ENCODE measurements around the gene DHRSX.

Gene DHRSX

DNA sequence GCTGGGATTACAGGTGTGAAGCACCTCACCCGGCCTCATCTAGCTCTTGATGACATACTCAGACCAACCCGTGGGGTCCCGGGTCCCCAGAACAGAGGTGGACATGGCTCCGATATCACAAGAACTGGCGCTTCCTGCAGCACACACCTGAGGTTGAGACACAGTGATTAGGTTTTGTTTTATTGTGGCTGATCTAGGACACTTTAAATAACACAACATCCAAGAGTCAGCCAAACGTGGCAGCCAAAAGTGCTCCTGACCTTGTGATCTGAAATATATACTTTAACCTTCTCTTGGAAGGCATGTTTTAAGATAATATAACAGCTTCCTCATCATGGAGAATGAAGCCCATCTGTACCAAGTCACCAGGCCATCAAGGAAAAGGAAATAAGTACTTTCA lies 198.9 kb downstream of the DHRSX start:
- no peak overlapping the region for H3K4me2 ChIP-seq
- H3K27me3 ChIP-seq (ENCODE audit: insufficient read depth, low read depth) = no peaks in the 10 kb centered on the region
- no peak for TF ChIP-seq CTCF (conservative IDR thresholded peaks at IDR 0.05; ENCODE audit: low read depth, low read length)
- no peak overlapping the region for H3K4me3 ChIP-seq (IDR thresholded peaks at IDR 0.05; ENCODE audit: insufficient read depth, low read depth, low read length)
- H3K79me2 ChIP-seq (ENCODE audit: insufficient read depth, low read depth) = no peaks in the 10 kb centered on the region
- H3K4me1 ChIP-seq (ENCODE audit: low read depth, poor library complexity, severe bottlenecking) = no peaks in the 10 kb centered on the region
- no peaks in the 10 kb centered on the region for H3K36me3 ChIP-seq (ENCODE audit: insufficient read depth)
- no peak overlapping the region for H2AFZ ChIP-seq (ENCODE audit: low read depth)
- H3K9ac ChIP-seq = no peak overlapping the region
- H3K27ac ChIP-seq = no peak overlapping the region
- no peaks in the 10 kb centered on the region for H4K20me1 ChIP-seq (ENCODE audit: insufficient read depth)

- Histone ChIP-seq H3K9ac (no peak overlapping the region), H3K27me3 (ENCODE audit: insufficient read depth, low read depth) (no peaks in the 10 kb centered on the region), H3K36me3 (ENCODE audit: insufficient read depth) (no peaks in the 10 kb centered on the region), H3K4me1 (ENCODE audit: low read depth, poor library complexity, severe bottlenecking) (no peaks in the 10 kb centered on the region), H3K27ac (no peak overlapping the region), H2AFZ (ENCODE audit: low read depth) (no peak overlapping the region), H3K4me2 (no peak overlapping the region), H3K4me3 (IDR thresholded peaks at IDR 0.05; ENCODE audit: insufficient read depth, low read depth, low read length) (no peak overlapping the region), H3K79me2 (ENCODE audit: insufficient read depth, low read depth) (no peaks in the 10 kb centered on the region), H4K20me1 (ENCODE audit: insufficient read depth) (no peaks in the 10 kb centered on the region)
- TF ChIP-seq CTCF (conservative IDR thresholded peaks at IDR 0.05; ENCODE audit: low read depth, low read length) = no peak
These were observed 200.9 kb downstream of the DHRSX start for GRCh38 chrX:2299871-2300270.

DNA sequence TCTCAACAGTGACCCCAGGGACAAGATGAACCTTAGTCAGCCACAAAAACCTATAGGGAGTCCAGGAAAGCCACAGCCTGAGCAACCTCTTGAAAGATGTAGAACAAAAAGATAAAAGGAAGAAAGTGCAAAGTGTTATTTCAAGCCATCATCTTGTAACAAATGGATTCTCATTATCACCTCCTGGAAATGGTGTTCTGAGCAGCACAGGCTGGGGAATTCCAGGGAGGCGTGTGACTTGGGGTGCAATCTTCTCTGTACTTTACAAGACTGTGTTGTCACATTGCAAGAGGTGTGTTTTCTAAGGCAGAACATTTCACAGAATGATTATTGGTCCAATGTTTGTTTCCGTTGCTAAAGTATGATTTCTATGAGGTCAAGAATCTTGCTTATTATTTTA lies 214.0 kb downstream of the DHRSX start:
- Histone ChIP-seq H2AFZ (ENCODE audit: low read depth) (no peak overlapping the region), H4K20me1 (ENCODE audit: insufficient read depth) (no peaks in the 10 kb centered on the region), H3K4me1 (ENCODE audit: low read depth, poor library complexity, severe bottlenecking) (no peaks in the 10 kb centered on the region), H3K27ac (no peak overlapping the region), H3K79me2 (ENCODE audit: insufficient read depth, low read depth) (no peaks in the 10 kb centered on the region), H3K9ac (no peak overlapping the region), H3K36me3 (ENCODE audit: insufficient read depth) (no peaks in the 10 kb centered on the region), H3K27me3 (ENCODE audit: insufficient read depth, low read depth) (no peaks in the 10 kb centered on the region), H3K4me3 (IDR thresholded peaks at IDR 0.05; ENCODE audit: insufficient read depth, low read depth, low read length) (no peak overlapping the region), H3K4me2 (no peak overlapping the region)
- TF ChIP-seq CTCF (conservative IDR thresholded peaks at IDR 0.05; ENCODE audit: low read depth, low read length) = no peak

- no peak for TF ChIP-seq CTCF (conservative IDR thresholded peaks at IDR 0.05; ENCODE audit: low read depth, low read length)
- Histone ChIP-seq H2AFZ (ENCODE audit: low read depth) (no peak overlapping the region), H3K4me1 (ENCODE audit: low read depth, poor library complexity, severe bottlenecking) (no peaks in the 10 kb centered on the region), H3K36me3 (ENCODE audit: insufficient read depth) (no peaks in the 10 kb centered on the region), H3K9ac (no peak overlapping the region), H3K4me3 (IDR thresholded peaks at IDR 0.05; ENCODE audit: insufficient read depth, low read depth, low read length) (no peak overlapping the region), H3K27me3 (ENCODE audit: insufficient read depth, low read depth) (no peaks in the 10 kb centered on the region), H3K79me2 (ENCODE audit: insufficient read depth, low read depth) (no peaks in the 10 kb centered on the region), H3K4me2 (no peak overlapping the region), H4K20me1 (ENCODE audit: insufficient read depth) (no peaks in the 10 kb centered on the region), H3K27ac (no peak overlapping the region)
These were observed 216.2 kb downstream of the DHRSX start for GRCh38 chrX:2284601-2285000.

GRCh38 chrX:2284133-2284532 lies 216.6 kb downstream of the DHRSX start:
- Histone ChIP-seq H3K4me1 (ENCODE audit: low read depth, poor library complexity, severe bottlenecking) (no peaks in the 10 kb centered on the region), H2AFZ (ENCODE audit: low read depth) (no peak overlapping the region), H3K27ac (no peak overlapping the region), H4K20me1 (ENCODE audit: insufficient read depth) (no peaks in the 10 kb centered on the region), H3K4me2 (no peak overlapping the region), H3K79me2 (ENCODE audit: insufficient read depth, low read depth) (no peaks in the 10 kb centered on the region), H3K9ac (no peak overlapping the region), H3K27me3 (ENCODE audit: insufficient read depth, low read depth) (no peaks in the 10 kb centered on the region), H3K4me3 (IDR thresholded peaks at IDR 0.05; ENCODE audit: insufficient read depth, low read depth, low read length) (no peak overlapping the region), H3K36me3 (ENCODE audit: insufficient read depth) (no peaks in the 10 kb centered on the region)
- TF ChIP-seq CTCF (conservative IDR thresholded peaks at IDR 0.05; ENCODE audit: low read depth, low read length) = no peak
